DLD1 (cell line): ENCODE results near the gene PPM1L.

Experiments used
- in situ Hi-C: cut with HindIII; loops from 2 replicates; pipeline ENCODE4 v1.10.0; 2017; ENCODE audit warnings: low sequenced_read_pairs

PPM1L gene

GRCh38 chr3:160842021-160843005 is 86.3 kb downstream of the PPM1L start:
- in situ Hi-C loops: no loop called here

DNA sequence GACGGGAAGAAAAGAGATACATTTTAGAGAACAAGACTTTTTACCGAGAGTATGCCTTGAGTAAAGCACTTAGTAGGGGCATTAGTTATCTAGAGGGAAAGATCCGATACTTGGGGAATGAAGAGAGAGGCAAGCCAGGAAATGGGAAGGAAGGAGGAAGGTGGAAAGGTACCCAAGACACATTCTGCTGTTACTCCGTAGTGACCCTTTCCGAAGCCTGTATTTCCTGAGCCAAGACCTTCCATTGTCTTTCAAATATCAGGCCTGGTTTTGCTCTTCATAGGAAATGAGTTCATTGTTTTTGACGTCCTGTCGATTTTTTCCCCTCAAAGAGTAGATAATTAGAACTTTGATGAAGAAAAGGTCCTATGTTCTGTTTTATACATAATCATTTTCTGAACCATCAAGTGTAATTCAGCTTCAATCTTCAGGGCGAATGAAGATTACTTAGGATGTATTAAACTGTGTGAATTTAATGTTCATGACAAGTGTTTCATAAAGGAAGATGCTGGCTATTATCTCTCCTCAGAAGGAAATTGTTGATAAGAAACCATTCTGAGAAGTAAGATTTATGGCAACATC is 95.7 kb downstream of the PPM1L start:
- in situ Hi-C loops: no loop called here

DNA sequence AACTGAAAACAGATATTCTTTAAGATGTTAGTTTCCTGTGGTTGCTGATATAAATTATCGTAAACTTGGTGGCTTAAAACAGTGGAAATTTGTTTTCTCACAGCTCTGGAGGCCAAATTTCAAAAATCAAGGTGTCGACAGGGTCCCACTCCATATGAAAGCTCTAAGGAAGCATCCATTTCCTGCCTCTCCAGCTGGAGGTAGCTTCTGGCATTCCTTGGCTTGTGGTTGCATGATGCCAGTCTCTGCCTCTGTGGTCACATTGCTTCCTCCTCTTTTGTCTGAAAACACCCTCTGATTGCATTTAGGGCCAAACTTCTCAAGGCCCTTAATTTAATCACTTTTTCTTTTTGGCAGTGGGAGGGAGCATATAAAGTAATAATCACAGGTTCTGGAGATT is 96.8 kb downstream of the PPM1L start:
- in situ Hi-C loops: no loop called here

- in situ Hi-C loops: no loop called here
These were observed 100.4 kb downstream of the PPM1L start for GRCh38 chr3:160856450-160856849.

GRCh38 chr3:160857476-160858119 is 101.6 kb downstream of the PPM1L start:
- in situ Hi-C loops: no loop called here

DNA sequence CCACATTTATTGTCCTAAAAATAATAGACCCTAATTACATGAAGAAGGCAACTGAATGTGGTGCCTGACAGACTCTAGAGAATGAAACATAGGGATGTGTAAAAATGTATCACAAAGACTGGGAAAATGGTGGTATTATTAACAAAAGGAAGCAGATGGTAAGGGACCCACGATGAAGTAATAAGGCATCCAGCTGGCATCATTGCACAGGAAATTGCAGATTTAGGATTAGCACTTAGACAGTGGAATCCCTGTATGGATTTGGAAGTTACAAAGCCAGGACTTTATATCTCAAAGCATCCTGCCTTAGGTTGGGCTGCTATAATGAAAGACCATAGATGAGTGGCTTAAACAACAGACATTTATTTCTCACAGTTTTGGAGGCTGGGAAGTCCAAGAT is 104.3 kb downstream of the PPM1L start:
- in situ Hi-C loops: no loop called here

DNA sequence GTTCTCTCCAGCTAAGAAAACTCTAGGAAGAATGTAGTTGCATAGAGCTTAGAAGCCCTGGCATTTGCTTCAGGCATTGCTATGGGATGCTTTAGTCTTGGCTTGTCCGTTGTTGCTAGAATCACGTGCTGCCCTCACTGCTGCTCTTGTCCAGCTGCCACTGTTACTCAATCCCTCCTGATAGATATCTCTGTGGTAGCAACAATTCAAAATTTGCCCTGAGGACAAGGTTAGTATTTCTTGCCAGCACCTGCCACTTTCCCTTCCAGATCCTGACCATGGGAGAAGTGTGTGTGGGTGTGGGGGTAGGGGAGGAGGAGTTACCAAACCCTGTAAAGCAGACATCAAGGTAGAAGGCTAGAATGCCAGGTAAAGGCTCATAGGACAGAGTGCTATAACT is 113.8 kb downstream of the PPM1L start:
- in situ Hi-C loops: no loop called here

- in situ Hi-C loops: no loop called here
These were observed 114.3 kb downstream of the PPM1L start for GRCh38 chr3:160870327-160870726.

DNA sequence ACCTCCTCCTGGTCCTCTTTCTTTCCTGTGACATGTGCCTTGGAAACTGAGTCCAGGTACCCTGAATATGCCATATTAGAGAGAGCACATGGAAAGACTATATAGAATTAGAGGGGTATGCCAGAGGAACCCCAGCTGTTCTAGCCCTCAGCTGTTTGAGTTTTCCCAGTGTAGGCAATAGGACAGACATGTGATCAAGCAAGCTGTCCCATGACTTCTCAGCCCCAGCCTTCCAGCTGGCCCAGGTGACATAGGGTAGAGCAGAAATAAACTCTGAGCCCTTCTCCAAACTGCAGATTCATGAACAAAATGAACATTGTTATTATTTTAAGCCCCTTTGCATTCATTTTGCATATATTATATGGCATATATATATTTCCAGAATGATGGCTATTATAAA is 118.7 kb downstream of the PPM1L start:
- in situ Hi-C loops: no loop called here

DNA sequence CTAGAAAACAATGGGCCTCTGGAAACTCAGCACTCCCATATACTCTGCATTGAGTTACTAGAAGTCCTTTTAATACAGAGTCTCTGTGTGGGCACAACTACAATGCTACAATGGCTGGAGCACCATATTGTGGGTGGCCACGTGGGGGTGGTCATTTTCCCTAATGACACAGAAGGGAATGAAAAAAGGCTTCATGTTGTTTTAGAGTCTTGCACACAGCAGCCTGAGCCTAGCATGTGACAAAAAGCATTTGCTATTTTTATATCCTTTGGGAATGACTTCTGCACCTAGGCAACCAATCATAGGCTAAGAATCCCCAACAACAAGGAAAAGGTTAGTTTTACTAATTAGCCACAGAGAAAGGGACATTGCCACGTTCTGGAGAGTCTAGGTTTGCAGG is 120.6 kb downstream of the PPM1L start:
- in situ Hi-C loops: no loop called here

- in situ Hi-C loops: no loop called here
These were observed 123.8 kb downstream of the PPM1L start for GRCh38 chr3:160879859-160880258.

- in situ Hi-C loops: no loop called here
These were observed 127.3 kb downstream of the PPM1L start for GRCh38 chr3:160883373-160883772.

DNA sequence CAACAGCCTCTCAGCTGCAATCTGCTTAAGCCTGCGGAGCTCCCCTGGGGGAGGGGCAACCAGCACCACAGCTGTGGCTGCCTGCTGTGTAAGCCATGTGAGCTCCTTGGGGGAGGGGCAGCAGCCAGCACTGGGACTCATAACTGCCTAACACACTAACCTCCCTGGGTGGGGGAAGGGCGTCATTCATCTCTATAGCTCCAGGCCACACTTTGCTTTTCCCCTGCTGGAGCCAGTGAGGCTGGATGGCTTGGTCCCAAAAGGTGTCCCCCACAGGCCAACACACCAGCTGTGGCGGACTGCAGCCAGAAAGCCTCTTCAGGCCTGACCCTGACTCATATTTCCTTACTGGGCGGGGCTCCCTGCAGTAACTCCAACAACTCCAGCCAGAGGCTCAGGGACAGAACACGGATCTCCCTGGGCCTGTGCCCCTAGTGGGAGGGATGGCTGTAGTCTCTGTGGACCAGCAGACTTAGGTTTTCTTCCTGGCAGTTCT is 129.8 kb downstream of the PPM1L start:
- in situ Hi-C loops: no loop called here

GRCh38 chr3:160886421-160886820 is 130.4 kb downstream of the PPM1L start:
- in situ Hi-C loops: no loop called here

DNA sequence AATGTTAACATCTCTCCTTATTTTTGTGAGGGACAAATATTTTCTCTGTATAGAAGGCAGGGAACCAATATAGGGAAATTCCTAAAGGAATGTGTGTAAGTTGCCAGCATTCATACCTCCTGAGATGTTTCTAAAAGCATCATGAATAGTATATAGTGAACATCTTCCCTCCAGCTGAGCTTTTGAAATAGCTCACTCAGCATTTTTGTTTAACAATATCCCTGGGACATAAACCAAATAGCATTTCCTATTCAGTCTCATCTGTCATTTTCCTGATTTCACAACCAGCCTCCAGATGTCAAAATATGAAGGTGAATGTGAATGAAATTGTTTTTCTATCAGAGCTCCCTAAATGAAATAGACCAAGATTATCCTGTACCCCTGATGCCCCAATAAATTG is 137.2 kb downstream of the PPM1L start:
- in situ Hi-C loops: no loop called here

DNA sequence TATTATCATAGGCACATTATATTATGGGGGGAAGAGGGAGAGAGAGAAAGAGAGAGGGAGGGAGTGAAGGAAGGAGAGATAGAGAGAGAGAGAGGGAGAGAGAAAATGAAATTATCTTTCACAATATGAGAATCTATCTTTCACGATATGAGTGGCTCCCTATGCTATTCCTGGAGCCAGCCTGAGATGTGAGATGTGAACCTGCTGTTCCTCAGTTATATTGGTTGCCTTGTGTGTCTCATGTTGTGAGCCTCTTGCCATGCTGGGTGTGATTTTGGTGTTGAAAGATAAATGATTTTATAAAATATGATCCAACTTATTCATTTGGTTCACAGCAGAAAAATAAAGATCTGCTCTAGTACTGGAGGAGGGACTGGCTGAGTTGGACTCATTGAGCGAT is 148.7 kb downstream of the PPM1L start:
- in situ Hi-C loops: loop anchor here (25.0 kb wide), 1 partner anchor 192 kb away; no protein-coding TSS in a partner anchor

GRCh38 chr3:160906646-160907045 is 150.6 kb downstream of the PPM1L start:
- in situ Hi-C loops: loop anchor here (25.0 kb wide), 1 partner anchor 194 kb away; no protein-coding TSS in a partner anchor

- in situ Hi-C loops: loop anchor here (25.0 kb wide), 1 partner anchor 198 kb away; no protein-coding TSS in a partner anchor
These were observed 153.9 kb downstream of the PPM1L start for GRCh38 chr3:160909917-160910316.

GRCh38 chr3:160911411-160911810 is 155.4 kb downstream of the PPM1L start:
- in situ Hi-C loops: loop anchor here (25.0 kb wide), 1 partner anchor 199 kb away; no protein-coding TSS in a partner anchor

GRCh38 chr3:160916472-160916871 is 160.4 kb downstream of the PPM1L start:
- in situ Hi-C loops: loop anchor here (25.0 kb wide), 1 partner anchor 204 kb away; no protein-coding TSS in a partner anchor

DNA sequence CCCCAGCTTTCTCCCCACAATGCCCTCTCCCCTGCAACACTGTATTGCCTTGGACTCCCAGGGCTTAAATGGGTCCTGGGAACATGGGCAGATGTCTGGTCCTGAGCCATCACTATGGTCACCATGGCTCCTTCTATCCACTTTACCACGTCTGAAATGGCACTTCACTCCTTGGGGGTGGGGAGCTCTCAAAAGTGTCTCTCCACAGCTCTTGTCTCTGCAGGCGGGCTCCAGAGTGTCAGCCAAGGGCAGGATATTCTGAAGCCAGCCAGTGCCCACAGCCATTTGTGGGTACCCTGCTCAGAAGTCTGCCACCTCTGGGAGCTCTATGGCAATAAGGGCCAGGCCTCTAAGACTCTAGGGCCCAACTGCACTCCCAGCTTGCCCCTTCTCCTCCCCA is 163.9 kb downstream of the PPM1L start:
- in situ Hi-C loops: loop anchor here (25.0 kb wide), 1 partner anchor 208 kb away; no protein-coding TSS in a partner anchor
